ENCODE results near the gene SPSB1. TPM values are rescaled to one million over a fixed set of nuclear protein-coding genes. Genes with fewer than 3 reads are reported as not detected.
A peak's percentile ranks its signal among the peaks of the same experiment; 100 is the strongest.

SPSB1 gene
- total and polyA plus RNA-seq, 10 of the 15 experiments (the other 5 are each of a cell fraction or from before 2014, with no cell fraction given): 0.02 to 2.0 (median 0.90) TPM; not detected in 1

DNA sequence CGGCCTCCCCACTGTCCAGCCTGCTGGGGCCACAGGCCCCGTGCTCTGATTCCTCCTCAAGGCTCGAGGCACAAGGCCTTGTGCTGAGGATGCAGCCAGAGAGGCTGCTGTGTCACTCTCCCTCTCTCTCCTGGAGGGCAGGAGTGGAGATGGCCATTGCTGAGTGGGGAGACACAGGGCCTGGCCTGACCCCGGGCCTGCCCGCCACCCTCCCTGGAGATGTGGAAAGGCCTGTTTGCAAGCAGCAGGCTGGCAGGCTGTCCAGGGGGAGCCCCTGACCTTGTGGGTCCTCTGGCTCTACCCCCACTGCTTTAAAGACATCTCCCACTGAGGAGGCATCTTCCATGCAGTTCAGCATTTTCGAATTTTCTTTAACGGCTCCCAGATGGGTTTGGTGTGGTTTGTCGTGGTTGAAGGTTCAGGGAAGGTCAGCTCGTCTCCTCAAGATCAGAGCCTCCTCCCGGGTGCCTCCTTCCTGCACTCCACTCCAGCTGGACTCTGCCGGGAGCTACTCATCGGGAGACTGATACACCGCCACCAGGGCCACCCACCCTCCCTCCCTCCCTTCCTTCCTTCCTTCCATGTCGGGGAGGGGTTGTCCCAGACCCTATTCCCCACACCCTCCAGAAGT lies 69.1 kb downstream of the SPSB1 start (continued):
- TF ChIP-seq, protein P1, sequence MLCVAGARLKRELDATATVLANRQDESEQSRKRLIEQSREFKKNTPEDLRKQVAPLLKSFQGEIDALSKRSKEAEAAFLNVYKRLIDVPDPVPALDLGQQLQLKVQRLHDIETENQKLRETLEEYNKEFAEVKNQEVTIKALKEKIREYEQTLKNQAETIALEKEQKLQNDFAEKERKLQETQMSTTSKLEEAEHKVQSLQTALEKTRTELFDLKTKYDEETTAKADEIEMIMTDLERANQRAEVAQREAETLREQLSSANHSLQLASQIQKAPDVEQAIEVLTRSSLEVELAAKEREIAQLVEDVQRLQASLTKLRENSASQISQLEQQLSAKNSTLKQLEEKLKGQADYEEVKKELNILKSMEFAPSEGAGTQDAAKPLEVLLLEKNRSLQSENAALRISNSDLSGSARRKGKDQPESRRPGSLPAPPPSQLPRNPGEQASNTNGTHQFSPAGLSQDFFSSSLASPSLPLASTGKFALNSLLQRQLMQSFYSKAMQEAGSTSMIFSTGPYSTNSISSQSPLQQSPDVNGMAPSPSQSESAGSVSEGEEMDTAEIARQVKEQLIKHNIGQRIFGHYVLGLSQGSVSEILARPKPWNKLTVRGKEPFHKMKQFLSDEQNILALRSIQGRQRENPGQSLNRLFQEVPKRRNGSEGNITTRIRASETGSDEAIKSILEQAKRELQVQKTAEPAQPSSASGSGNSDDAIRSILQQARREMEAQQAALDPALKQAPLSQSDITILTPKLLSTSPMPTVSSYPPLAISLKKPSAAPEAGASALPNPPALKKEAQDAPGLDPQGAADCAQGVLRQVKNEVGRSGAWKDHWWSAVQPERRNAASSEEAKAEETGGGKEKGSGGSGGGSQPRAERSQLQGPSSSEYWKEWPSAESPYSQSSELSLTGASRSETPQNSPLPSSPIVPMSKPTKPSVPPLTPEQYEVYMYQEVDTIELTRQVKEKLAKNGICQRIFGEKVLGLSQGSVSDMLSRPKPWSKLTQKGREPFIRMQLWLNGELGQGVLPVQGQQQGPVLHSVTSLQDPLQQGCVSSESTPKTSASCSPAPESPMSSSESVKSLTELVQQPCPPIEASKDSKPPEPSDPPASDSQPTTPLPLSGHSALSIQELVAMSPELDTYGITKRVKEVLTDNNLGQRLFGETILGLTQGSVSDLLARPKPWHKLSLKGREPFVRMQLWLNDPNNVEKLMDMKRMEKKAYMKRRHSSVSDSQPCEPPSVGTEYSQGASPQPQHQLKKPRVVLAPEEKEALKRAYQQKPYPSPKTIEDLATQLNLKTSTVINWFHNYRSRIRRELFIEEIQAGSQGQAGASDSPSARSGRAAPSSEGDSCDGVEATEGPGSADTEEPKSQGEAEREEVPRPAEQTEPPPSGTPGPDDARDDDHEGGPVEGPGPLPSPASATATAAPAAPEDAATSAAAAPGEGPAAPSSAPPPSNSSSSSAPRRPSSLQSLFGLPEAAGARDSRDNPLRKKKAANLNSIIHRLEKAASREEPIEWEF (IDR thresholded peaks at IDR 0.05; ENCODE audit: insufficient replicate concordance, low read depth, low read length): no peak
- TF ChIP-seq, protein P2, sequence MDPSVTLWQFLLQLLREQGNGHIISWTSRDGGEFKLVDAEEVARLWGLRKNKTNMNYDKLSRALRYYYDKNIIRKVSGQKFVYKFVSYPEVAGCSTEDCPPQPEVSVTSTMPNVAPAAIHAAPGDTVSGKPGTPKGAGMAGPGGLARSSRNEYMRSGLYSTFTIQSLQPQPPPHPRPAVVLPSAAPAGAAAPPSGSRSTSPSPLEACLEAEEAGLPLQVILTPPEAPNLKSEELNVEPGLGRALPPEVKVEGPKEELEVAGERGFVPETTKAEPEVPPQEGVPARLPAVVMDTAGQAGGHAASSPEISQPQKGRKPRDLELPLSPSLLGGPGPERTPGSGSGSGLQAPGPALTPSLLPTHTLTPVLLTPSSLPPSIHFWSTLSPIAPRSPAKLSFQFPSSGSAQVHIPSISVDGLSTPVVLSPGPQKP (IDR thresholded peaks at IDR 0.05; ENCODE audit: low read depth, low read length): no peak
- no peak for TF ChIP-seq FOS (IDR thresholded peaks at IDR 0.05; ENCODE audit: borderline replicate concordance, extremely low read depth, insufficient read length)

GRCh38 chr1:9362488-9362887 lies 69.8 kb downstream of the SPSB1 start:
- BruUV-seq (replicated peaks): no TSS peak
- Histone ChIP-seq H2AFZ (ENCODE audit: control insufficient read depth, low read depth, low read length) (no peak overlapping the region), H3K4me1 (ENCODE audit: control insufficient read depth, insufficient read depth, low read length) (peaks cover 3% of the 10 kb centered on the region; the same call in 1 of the 2 replicates), H3K4me3 (no peak overlapping the region), H3K27me3 (replicated peaks in 1 of 2; ENCODE audit: control insufficient read depth in 2 of 2, insufficient read depth in 2 of 2, low read length in 1 of 2) (no peaks in the 10 kb centered on the region), H3K36me3 (ENCODE audit: control insufficient read depth in 2 of 2, insufficient read depth in 2 of 2, low read length in 1 of 2) (no peaks in the 10 kb centered on the region), H3K9ac (ENCODE audit: control insufficient read depth, insufficient read depth, low read length) (no peak overlapping the region), H3K27ac (ENCODE audit: control insufficient read depth, insufficient read depth) (no peak overlapping the region), H3K79me2 (ENCODE audit: control insufficient read depth, insufficient read depth, low read length) (no peaks in the 10 kb centered on the region), H3K9me3 (replicated peaks; ENCODE audit: control insufficient read depth, insufficient read depth, low read length) (no peaks in the 10 kb centered on the region), H3K4me2 (ENCODE audit: control insufficient read depth, insufficient read depth) (no peak overlapping the region; the same call in 1 of the 2 replicates), H4K20me1 (ENCODE audit: control insufficient read depth, insufficient read depth) (no peaks in the 10 kb centered on the region)
- no peak for FAIRE-seq
- CTCF ChIA-PET: interaction anchor here (0.9 to 1.5 kb wide), 2 partner anchors 67 to 93 kb away, joined by 3 to 7 read pairs; no protein-coding TSS in a partner anchor
- DNase-seq (ENCODE audit: low read depth, low spot score): no peak
- RAD21 ChIA-PET (ENCODE audit: unreplicated experiment): interaction anchor here (0.5 kb wide), 1 partner anchor 254 kb away, joined by 4 read pairs; no protein-coding TSS in a partner anchor
- ATAC-seq: no peak; the same call in 1 of the 3 replicates
- POLR2A ChIA-PET: no interaction called here
- in situ Hi-C loops (cut with MboI) (no loop called here), intact Hi-C loops (cut with micrococcal nuclease; ENCODE audit: unreplicated experiment) (no loop called here)
- SMC1A ChIA-PET (ENCODE audit: uncharacterized antibody, unreplicated experiment): interaction anchor here (0.6 kb wide), 1 partner anchor 129 kb away, joined by 6 read pairs; no protein-coding TSS in a partner anchor
- TF ChIP-seq BHLHE40 (IDR thresholded peaks at IDR 0.05; ENCODE audit: borderline replicate concordance in 1 of 2, low read depth in 2 of 2, low read length in 1 of 2) (no peak), TCF12 (IDR thresholded peaks at IDR 0.05; ENCODE audit: low read depth, low read length) (0 out of 2 replicates have a peak, but pooled peaks have one; percentile 20)
- 60% methylated on average over 12 of the region's 12 CpGs for WGBS (ENCODE audit: insufficient coverage, insufficient replicate concordance, low lambda C conversion rate, missing lambda C conversion rate)

All from GM12878 (cell line).